ENCODE data around the gene RFPL1.
"Not testable (repeated sequence)": the region's sequence is repeated elsewhere in the genome, so short reads cannot be mapped to it uniquely, and the experiment has no call there.

RFPL1 gene
- long read RNA-seq: 0 reads

DNA sequence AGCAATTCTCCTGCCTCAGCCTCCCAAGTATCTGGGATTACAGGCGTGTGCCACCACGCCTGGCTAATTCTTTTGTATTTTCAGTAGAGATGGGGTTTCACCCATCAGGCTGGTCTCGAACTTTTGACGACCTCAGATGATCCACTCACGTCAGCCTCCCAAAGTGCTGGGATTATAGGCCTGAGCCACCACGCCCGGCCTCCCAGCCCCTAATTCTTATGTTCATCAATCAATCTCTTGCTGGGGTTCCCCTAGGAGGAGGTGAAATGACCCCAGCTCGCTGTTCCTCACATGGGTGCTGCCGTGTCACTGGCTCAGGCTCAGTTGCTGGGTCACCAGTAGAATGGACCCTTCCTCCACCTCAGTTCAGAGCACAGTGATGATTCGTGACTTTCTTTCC lies at the start of gene RFPL1:
Gene RFPL1, plus strand, starts transcription at position 301 of the 400 bp plus-strand sequence.
- not testable (repeated sequence) for H3K4me3 ChIP-seq (replicated peaks; ENCODE audit: insufficient read depth, low read length); H3K27ac ChIP-seq (replicated peaks); DNase-seq (ENCODE audit: low read depth in 1 of 2, low spot score in 1 of 2); H3K27me3 ChIP-seq (ENCODE audit: insufficient read depth, poor library complexity, severe bottlenecking)

DNA sequence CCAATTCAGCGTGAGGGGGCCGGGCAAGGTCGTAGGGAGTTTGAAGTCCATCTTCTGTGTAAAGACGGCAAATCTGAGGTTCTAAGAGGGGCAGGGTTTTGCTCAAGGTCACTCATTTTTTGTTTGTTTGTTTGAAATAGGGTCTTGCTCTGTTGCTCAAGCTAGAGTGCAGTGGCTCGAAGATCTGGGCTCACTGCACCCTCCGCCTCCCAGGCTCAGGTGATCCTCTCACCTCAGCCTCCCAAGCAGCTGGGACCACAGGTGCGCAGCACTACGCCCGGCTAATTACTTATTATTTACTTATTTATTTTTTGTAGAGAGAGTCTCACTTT lies 49.7 kb upstream of the RFPL1 start:
- DNase-seq (ENCODE audit: low read depth in 1 of 2, low spot score in 1 of 2): no peak
- TF ChIP-seq GABPA (IDR thresholded peaks at IDR 0.05; ENCODE audit: low read depth): no peak
- TF ChIP-seq, protein P1, sequence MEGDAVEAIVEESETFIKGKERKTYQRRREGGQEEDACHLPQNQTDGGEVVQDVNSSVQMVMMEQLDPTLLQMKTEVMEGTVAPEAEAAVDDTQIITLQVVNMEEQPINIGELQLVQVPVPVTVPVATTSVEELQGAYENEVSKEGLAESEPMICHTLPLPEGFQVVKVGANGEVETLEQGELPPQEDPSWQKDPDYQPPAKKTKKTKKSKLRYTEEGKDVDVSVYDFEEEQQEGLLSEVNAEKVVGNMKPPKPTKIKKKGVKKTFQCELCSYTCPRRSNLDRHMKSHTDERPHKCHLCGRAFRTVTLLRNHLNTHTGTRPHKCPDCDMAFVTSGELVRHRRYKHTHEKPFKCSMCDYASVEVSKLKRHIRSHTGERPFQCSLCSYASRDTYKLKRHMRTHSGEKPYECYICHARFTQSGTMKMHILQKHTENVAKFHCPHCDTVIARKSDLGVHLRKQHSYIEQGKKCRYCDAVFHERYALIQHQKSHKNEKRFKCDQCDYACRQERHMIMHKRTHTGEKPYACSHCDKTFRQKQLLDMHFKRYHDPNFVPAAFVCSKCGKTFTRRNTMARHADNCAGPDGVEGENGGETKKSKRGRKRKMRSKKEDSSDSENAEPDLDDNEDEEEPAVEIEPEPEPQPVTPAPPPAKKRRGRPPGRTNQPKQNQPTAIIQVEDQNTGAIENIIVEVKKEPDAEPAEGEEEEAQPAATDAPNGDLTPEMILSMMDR (IDR thresholded peaks at IDR 0.05; ENCODE audit: insufficient read depth, low read length): no peak
- TF ChIP-seq, protein P2, sequence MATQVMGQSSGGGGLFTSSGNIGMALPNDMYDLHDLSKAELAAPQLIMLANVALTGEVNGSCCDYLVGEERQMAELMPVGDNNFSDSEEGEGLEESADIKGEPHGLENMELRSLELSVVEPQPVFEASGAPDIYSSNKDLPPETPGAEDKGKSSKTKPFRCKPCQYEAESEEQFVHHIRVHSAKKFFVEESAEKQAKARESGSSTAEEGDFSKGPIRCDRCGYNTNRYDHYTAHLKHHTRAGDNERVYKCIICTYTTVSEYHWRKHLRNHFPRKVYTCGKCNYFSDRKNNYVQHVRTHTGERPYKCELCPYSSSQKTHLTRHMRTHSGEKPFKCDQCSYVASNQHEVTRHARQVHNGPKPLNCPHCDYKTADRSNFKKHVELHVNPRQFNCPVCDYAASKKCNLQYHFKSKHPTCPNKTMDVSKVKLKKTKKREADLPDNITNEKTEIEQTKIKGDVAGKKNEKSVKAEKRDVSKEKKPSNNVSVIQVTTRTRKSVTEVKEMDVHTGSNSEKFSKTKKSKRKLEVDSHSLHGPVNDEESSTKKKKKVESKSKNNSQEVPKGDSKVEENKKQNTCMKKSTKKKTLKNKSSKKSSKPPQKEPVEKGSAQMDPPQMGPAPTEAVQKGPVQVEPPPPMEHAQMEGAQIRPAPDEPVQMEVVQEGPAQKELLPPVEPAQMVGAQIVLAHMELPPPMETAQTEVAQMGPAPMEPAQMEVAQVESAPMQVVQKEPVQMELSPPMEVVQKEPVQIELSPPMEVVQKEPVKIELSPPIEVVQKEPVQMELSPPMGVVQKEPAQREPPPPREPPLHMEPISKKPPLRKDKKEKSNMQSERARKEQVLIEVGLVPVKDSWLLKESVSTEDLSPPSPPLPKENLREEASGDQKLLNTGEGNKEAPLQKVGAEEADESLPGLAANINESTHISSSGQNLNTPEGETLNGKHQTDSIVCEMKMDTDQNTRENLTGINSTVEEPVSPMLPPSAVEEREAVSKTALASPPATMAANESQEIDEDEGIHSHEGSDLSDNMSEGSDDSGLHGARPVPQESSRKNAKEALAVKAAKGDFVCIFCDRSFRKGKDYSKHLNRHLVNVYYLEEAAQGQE (IDR thresholded peaks at IDR 0.05; ENCODE audit: insufficient replicate concordance, low read depth): no peak
- no peak for TF ChIP-seq POLR2AphosphoS5 (IDR thresholded peaks at IDR 0.05; ENCODE audit: low read depth)
- no peak for TF ChIP-seq SPI1 (IDR thresholded peaks at IDR 0.05; ENCODE audit: borderline replicate concordance, low read depth)
- Histone ChIP-seq H3K27ac (replicated peaks) (peak overlapping the region; percentile 77), H3K27me3 (ENCODE audit: insufficient read depth, poor library complexity, severe bottlenecking) (no peaks in the 10 kb centered on the region), H3K4me3 (replicated peaks; ENCODE audit: insufficient read depth, low read length) (peak overlapping the region; percentile 94)

DNA sequence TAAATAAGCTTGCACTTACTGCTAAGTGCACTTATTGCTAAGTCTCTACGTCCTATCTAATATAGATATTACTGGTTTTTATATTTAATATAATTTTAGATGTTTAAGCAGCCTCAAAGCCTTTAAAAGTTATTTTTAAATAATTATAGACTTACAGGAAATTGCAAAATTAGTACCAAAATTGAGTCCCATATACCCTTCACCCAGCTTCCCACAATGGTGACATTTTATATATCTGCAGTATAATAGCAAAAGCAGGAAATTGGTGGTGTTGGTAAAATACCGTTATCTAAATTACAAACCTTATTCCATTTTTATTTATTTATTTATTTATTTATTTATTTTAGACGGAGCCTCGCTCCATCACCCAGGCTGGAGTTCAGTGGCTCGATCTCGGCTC lies 48.1 kb upstream of the RFPL1 start:
- H3K27ac ChIP-seq (replicated peaks): no peak overlapping the region
- no peak overlapping the region for H3K4me3 ChIP-seq (replicated peaks; ENCODE audit: insufficient read depth, low read length)
- TF ChIP-seq, protein P1 (IDR thresholded peaks at IDR 0.05; ENCODE audit: insufficient read depth, low read length): no peak
- TF ChIP-seq, protein P2 (IDR thresholded peaks at IDR 0.05; ENCODE audit: insufficient replicate concordance, low read depth): no peak
- TF ChIP-seq GABPA (IDR thresholded peaks at IDR 0.05; ENCODE audit: low read depth) (no peak), POLR2AphosphoS5 (IDR thresholded peaks at IDR 0.05; ENCODE audit: low read depth) (no peak), SPI1 (IDR thresholded peaks at IDR 0.05; ENCODE audit: borderline replicate concordance, low read depth) (no peak)
- no peaks in the 10 kb centered on the region for H3K27me3 ChIP-seq (ENCODE audit: insufficient read depth, poor library complexity, severe bottlenecking)
- no peak for DNase-seq (ENCODE audit: low read depth in 1 of 2, low spot score in 1 of 2)

DNA sequence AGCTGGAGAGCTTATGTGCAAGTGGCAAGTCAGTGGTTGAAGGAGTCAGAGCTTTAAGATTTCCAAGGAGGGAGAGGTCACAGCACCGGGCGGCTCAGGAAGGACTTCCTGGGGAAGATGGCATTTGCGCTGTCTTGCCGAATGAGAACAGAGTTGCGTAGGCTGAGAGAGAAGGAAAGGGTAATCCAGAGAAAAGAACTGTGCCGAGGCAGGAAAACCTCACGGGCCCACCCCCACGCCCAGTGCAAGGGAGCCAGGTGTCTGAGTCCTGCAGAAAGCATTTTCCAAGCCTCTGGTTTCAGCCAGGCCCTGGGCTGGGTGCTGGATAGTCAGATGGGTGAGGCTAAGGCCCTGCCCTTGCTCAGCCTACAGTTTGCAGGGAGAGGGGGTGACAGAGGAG lies 46.8 kb upstream of the RFPL1 start:
- Histone ChIP-seq H3K27ac (replicated peaks) (no peak overlapping the region), H3K4me3 (replicated peaks; ENCODE audit: insufficient read depth, low read length) (no peak overlapping the region), H3K27me3 (ENCODE audit: insufficient read depth, poor library complexity, severe bottlenecking) (no peaks in the 10 kb centered on the region)
- DNase-seq (ENCODE audit: low read depth in 1 of 2, low spot score in 1 of 2): no peak
- no peak for TF ChIP-seq SPI1 (IDR thresholded peaks at IDR 0.05; ENCODE audit: borderline replicate concordance, low read depth)
- TF ChIP-seq POLR2AphosphoS5 (IDR thresholded peaks at IDR 0.05; ENCODE audit: low read depth): no peak
- no peak for TF ChIP-seq GABPA (IDR thresholded peaks at IDR 0.05; ENCODE audit: low read depth)
- TF ChIP-seq, protein P1 (IDR thresholded peaks at IDR 0.05; ENCODE audit: insufficient read depth, low read length): no peak
- TF ChIP-seq, protein P2 (IDR thresholded peaks at IDR 0.05; ENCODE audit: insufficient replicate concordance, low read depth): no peak

Measured in HL-60 (cell line).